ENCODE measurements around the gene ASH1L.

DNA sequence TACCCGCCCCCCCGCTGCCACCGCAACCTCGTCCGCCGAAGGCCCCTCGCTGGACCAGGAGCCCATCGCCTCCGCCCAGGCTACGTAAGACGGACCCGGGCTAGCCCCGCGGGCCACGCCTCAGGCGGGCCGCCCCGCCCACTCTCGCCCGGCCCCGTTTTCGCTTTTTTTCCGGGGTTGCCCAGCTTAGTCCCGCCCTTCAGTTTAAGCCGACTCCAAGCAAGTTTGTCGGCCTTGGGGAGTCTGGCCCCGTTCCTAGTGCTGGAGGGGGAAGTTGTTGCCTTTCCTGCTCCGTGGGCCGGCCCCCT is 238.9 kb downstream of the ASH1L start:
- TF ChIP-seq, protein P1, sequence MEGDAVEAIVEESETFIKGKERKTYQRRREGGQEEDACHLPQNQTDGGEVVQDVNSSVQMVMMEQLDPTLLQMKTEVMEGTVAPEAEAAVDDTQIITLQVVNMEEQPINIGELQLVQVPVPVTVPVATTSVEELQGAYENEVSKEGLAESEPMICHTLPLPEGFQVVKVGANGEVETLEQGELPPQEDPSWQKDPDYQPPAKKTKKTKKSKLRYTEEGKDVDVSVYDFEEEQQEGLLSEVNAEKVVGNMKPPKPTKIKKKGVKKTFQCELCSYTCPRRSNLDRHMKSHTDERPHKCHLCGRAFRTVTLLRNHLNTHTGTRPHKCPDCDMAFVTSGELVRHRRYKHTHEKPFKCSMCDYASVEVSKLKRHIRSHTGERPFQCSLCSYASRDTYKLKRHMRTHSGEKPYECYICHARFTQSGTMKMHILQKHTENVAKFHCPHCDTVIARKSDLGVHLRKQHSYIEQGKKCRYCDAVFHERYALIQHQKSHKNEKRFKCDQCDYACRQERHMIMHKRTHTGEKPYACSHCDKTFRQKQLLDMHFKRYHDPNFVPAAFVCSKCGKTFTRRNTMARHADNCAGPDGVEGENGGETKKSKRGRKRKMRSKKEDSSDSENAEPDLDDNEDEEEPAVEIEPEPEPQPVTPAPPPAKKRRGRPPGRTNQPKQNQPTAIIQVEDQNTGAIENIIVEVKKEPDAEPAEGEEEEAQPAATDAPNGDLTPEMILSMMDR (conservative IDR thresholded peaks at IDR 0.05; ENCODE audit: low read depth in 2 of 2) = no peak
- TF ChIP-seq EZH2phosphoT487 (IDR thresholded peaks at IDR 0.05; ENCODE audit: unreplicated experiment) = no peak

Data from GM23338 (cell line).